NCI-H345 treated with DMSO at 0.1 percent for 48 hours (cell line): ENCODE results near the gene HNRNPK.

ENCODE experiments used
- DNase-seq: peaks from one replicate; lab custom pipeline; 2025; ENCODE audit not compliant: unreplicated experiment; lab: John Stamatoyannopoulos, UW

Gene HNRNPK

DNA sequence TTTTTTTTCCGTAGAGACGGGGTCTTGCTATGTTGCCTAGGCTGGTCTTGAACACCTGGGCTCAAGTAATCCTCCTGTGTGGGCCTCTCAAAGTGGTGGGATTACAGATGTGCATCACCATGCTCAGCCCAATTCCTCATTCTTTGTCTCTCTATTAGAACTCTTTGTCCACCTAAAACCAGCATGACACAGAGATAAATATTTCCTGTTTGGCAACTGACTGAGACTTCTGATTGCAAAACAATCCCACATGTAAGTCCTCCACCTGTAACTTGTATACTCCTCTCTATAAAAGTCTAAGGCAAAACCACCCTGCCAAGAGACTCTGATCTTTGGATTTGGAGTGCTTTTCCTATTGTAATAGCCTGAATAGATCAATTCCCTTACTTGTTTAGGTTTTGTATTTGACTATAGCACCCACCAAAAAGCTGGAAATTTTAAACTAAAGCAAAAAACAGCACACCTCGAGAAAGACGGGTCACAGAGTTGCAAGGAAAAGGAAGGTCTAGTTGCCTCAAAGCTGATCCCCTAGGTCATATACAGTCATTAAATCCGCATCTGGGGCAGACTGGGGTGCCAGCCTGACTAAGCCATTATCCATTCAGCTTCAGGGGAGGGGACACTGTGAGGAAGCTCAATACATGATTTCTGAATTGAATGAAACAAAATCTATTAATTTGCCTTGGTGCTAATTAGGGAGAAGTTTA, 45.3 kb downstream of the HNRNPK start:
- no peak for DNase-seq

DNA sequence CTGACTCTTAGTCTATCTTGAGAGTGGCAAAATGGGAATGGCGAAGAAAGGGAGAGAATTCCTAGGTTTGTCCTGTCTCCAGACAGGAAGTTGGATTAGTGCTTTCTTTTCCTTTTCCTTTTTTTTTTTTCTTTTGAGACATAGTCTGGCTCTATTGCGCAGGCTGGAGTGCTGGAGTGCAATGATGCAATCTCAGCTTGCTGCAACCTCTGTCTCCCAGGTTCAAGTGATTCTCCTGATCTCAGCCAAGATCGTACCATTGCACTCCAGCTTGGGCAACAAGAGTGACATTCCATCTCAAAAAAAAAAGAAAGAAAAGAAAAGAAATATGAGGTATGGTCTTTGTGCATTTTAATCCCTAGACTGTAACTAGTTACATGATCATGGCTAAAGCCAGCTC, 46.2 kb downstream of the HNRNPK start:
- no peak for DNase-seq

DNA sequence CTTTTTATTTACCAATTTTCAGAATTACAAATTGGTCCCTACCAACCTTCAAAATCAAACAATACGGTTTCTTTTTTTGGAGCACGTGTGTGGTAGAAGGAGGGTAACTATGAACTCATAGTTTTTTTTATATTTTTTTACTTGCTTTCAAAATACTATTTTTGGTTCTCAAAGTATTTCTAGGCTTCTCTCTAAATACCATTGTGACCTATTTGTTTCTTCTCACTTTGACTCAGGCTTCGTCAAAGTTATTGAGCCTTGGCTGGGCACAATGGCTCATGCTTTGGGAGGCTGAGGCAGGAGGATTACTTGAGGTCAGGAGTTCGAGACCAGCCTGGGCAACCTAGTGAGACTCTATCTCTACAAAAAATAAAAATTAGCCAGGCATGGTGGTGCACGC, 47.2 kb downstream of the HNRNPK start:
- DNase-seq = no peak

DNA sequence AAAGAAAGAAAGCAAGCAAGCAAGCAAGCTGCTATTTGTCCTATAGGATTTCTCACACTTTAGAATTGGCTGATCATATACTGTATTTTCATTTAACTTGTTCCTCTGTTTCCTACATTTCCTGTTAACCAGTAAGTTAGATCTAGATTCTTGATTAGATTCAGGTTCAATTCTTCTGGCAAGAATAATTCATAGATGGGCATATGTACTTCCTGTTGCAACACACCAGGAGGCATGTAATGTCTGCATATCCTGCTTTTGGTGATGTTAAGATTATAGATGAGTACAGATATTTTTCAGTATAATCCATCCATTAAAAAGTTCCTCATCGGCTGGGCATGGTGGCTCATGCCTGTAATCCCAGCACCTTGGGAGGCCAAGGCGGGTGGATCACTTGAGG, 48.0 kb downstream of the HNRNPK start:
- DNase-seq = no peak

DNA sequence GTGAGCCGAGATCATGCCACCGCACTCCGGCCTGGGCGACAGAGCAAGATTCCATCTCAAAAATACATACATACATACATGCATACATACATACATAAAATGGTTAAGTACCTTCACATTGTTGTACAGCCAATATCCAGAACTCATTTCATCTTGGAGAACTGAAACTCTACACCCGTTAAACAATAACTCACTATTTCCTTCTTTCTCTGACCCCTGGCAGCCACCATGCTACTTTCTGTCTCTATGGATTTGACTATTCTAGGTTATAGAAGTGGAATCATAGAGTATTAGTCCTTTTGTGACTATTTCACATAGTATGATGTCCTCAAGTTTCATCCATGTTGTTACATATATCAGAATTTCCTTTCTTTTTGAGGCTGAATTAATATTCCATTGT, 49.1 kb downstream of the HNRNPK start:
- no peak for DNase-seq

DNA sequence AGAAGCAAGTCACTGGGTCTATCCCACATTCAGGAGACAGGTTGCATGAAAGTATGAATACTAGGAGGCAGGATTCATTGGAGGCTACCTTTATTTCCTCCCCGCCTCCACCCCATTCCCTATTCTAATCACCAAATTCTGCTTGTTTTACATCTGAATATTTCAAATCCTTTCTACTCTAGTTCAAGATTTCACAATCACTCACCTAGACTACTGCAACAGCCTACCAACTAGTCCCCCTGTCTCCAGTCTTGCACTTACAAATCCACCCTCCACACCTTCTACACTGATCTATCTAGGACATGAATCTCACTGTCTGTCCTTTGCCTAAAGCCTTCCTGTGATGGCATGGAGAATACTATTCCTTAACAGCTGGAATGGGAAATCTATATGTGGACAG, 52.4 kb downstream of the HNRNPK start:
- no peak for DNase-seq

DNA sequence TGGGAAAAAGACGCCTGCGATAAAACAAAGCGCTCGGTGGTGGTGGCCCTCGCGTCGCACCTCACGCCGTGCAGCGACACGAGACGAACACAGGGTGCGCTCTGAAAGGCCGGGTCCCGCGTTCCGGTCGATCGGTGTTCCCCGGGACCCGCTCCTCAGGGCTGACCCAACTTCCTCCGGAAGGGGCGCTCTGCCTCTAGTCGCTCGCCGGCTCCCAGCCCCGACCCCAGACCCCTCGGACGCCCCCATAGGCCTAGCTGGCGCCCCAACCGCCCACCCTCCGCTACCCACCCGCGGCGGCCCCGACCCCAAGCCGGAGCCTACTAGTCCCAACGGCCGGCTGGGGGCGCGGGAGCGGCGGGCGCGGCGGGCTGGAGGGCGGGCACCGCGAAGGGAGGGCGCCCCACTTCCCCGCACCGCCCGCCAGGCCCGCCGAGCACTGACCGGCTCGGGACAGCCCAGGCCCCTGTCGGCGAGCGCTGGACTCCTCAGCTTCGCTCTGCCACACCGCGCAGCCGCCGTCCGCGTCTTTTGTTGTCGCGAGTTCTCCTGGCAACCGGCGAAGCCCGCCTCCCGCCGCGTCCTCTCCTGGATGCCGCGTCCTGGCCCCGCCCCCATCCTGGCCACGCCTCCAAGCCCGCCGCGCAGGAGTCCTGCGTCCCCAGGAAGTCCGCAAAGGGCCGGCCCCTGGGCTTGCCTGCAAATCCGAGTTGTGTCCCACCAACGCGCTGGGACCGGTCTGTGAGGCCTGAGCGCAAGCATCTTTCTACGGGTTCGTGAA, 58.9 kb downstream of the HNRNPK start, which contains the start of gene KIF27:
Gene KIF27 (minus strand): TSS at position 506 of the 781 bp plus-strand sequence. CDS start 5,841 bp downstream, outside the sequence.
- DNase-seq = peak; percentile 57

DNA sequence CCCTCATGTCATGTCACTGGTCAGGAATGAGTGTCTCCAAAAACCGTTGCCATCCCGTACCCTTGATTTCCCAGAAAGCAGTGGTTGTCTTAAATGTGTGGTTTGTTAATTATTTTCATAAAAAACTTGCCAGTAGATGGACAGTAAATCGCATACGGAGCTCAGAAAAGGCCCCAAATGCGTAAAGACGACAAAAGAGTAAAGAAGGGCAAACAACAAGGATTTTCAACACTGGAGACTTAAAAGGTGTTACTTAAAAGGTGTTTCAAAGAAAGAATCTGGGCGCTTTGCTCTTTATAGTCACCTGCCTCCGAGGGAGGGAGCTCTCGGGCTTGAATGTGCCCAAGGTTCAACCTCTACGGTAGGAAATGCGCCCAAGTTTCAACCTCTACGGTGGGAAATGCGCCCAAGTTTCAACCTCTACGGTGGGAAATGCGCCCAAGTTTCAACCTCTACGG, 59.5 kb downstream of the HNRNPK start:
- DNase-seq = peak; percentile 14

DNA sequence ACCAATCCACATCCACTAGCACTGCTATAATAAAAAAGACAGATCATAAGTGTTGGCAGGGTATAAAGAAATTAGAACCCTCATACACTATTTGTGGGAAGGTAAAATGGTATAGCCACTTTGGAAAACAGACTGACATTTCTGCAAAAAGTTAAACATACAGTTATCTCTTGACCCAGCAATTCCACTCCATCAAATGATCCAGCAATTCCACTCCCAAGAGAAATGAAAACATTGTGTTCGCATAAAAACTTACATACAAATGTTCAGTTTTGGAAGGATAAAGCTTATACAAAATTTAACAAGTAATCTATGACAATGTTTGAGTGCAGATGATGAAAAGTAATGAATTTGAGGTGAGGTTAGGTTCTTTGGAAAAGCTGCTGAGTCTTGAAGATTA, 60.9 kb downstream of the HNRNPK start:
- no peak for DNase-seq
